DND-41 (cell line): ENCODE results near the gene FBXL20.

Experiments used
- ATAC-seq: fragments of 200-7000 bp; cut with Tn5 transposase; 3 replicates; pipeline ENCODE4 v1.9.1; 2021; ENCODE audit warnings: low read depth; ENCODE audit not compliant: insufficient read depth
- DNase-seq: peaks from one replicate; pipeline ENCODE4 v3.0.0-alpha.2; 2020
- H2AFZ ChIP-seq: 2 replicates; pipeline ENCODE4 v1.6.0; 2012; ENCODE audit warnings: low read depth, low read length
- H3K27ac ChIP-seq: 2 replicates; pipeline ENCODE4 v1.5.1; 2012; ENCODE audit warnings: low read length, inconsistent platforms
- H3K27me3 ChIP-seq: fragments of 200-600 bp; sonication (generic); 2 replicates; pipeline ENCODE4 v1.6.0; 2012; ENCODE audit warnings: low read length, mild to moderate bottlenecking, inconsistent platforms; ENCODE audit not compliant: insufficient read depth, poor library complexity
- H3K36me3 ChIP-seq: 2 replicates; pipeline ENCODE4 v1.5.1; 2012; ENCODE audit warnings: low read length, inconsistent platforms; ENCODE audit not compliant: insufficient read depth
- H3K4me1 ChIP-seq: 2 replicates; pipeline ENCODE4 v1.5.1; 2012; ENCODE audit warnings: mild to moderate bottlenecking, low read length; ENCODE audit not compliant: insufficient read depth
- H3K4me2 ChIP-seq: 2 replicates; pipeline ENCODE4 v1.6.0; 2012; ENCODE audit warnings: mild to moderate bottlenecking, moderate library complexity, low read length, inconsistent platforms; ENCODE audit not compliant: insufficient read depth
- H3K4me3 ChIP-seq, 2 experiments: fragments of 200-600 bp in 1 of 2; shearing (Covaris generic) in 1 of 2; 2 replicates each; pipeline ENCODE4 v1.5.1; 2012 to 2016; ENCODE audit warnings: inconsistent platforms in 2 of 2, low read length in 2 of 2, mild to moderate bottlenecking in 2 of 2, low read depth in 1 of 2, moderate library complexity in 1 of 2
- H3K79me2 ChIP-seq: 2 replicates; pipeline ENCODE4 v1.6.0; 2012; ENCODE audit warnings: low read length, inconsistent platforms; ENCODE audit not compliant: insufficient read depth
- H3K9ac ChIP-seq: 2 replicates; pipeline ENCODE4 v1.6.0; 2012; ENCODE audit warnings: low read depth, mild to moderate bottlenecking, inconsistent platforms, low read length, moderate library complexity
- H3K9me3 ChIP-seq: 2 replicates; pipeline ENCODE4 v1.5.1; 2012; ENCODE audit warnings: low read length, moderate library complexity, mild to moderate bottlenecking, inconsistent platforms; ENCODE audit not compliant: insufficient read depth, severe bottlenecking
- H4K20me1 ChIP-seq: 2 replicates; pipeline ENCODE4 v1.6.0; 2012; ENCODE audit warnings: low read length; ENCODE audit not compliant: insufficient read depth
- EZH2 ChIP-seq: IDR thresholded peaks from 3 replicates; pipeline ENCODE4 v1.6.1; 2012; ENCODE audit warnings: borderline replicate concordance, low read depth, mild to moderate bottlenecking, moderate library complexity, low read length, inconsistent platforms; ENCODE audit not compliant: severe bottlenecking
- TF ChIP-seq, protein P1 (sequence below): IDR thresholded peaks from 2 replicates; pipeline ENCODE4 v1.5.1; 2012; ENCODE audit warnings: borderline replicate concordance, low read length, moderate library complexity, mild to moderate bottlenecking; ENCODE audit not compliant: poor library complexity, severe bottlenecking; ENCODE audit errors: extremely low read depth

Gene FBXL20

DNA sequence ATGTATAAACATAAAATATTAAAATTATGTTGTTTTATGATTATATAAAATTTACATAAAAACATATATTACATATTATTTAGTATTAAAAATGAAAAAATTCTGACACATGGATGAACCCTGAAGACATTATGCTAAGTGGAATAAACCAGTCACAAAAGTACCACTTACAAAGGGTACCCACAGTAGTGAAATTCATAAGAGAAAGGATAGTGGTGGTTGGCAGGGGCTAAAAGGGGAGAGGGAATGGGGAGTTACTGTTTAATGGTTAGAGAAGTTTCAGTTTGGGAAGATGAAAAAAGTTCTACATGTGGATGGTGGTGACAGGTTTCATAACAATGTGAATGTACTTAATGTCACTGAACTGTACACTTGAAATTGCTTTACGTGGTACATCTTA is 41.4 kb downstream of the FBXL20 start:
- peaks cover 6% of the 10 kb centered on the region; the same call in 1 of the 2 replicates for H3K79me2 ChIP-seq
- no peak overlapping the region for H3K27ac ChIP-seq
- no peak overlapping the region for H3K4me3 ChIP-seq
- DNase-seq (no peak), ATAC-seq (no peak)
- no peaks in the 10 kb centered on the region for H3K9me3 ChIP-seq
- peaks cover 14% of the 10 kb centered on the region for H4K20me1 ChIP-seq
- H3K9ac ChIP-seq: no peak overlapping the region
- no peak overlapping the region for H2AFZ ChIP-seq
- TF ChIP-seq EZH2: no peak
- TF ChIP-seq, protein P1, sequence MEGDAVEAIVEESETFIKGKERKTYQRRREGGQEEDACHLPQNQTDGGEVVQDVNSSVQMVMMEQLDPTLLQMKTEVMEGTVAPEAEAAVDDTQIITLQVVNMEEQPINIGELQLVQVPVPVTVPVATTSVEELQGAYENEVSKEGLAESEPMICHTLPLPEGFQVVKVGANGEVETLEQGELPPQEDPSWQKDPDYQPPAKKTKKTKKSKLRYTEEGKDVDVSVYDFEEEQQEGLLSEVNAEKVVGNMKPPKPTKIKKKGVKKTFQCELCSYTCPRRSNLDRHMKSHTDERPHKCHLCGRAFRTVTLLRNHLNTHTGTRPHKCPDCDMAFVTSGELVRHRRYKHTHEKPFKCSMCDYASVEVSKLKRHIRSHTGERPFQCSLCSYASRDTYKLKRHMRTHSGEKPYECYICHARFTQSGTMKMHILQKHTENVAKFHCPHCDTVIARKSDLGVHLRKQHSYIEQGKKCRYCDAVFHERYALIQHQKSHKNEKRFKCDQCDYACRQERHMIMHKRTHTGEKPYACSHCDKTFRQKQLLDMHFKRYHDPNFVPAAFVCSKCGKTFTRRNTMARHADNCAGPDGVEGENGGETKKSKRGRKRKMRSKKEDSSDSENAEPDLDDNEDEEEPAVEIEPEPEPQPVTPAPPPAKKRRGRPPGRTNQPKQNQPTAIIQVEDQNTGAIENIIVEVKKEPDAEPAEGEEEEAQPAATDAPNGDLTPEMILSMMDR: no peak
- H3K36me3 ChIP-seq: no peaks in the 10 kb centered on the region; the same call in 1 of the 2 replicates
- H3K27me3 ChIP-seq: no peaks in the 10 kb centered on the region
- H3K4me2 ChIP-seq: no peak overlapping the region
- no peaks in the 10 kb centered on the region for H3K4me1 ChIP-seq

DNA sequence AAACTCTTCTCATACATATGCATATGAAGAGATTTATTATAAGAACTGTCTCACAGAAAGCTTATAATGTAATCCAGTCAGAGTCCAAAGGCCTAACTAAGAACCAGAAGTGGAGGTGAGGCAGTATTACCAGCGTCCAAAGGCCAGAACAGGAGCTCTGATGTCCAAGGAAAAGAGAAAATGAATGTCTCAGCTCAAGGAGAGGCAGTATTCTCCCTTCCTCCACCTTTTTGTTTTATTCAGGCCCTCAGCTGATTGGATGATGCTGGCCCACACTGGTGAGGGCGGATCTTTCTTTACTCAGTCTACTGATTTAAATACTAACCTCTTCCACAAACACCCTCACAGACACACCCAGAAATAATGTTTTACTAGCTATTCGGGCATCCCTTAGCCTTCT is 43.4 kb downstream of the FBXL20 start:
- DNase-seq: no peak
- Histone ChIP-seq H3K4me3 (no peak overlapping the region), H4K20me1 (peaks cover 14% of the 10 kb centered on the region), H3K27me3 (no peaks in the 10 kb centered on the region), H3K4me2 (no peak overlapping the region), H3K9me3 (no peaks in the 10 kb centered on the region), H2AFZ (no peak overlapping the region), H3K4me1 (no peaks in the 10 kb centered on the region), H3K79me2 (peaks cover 6% of the 10 kb centered on the region; the same call in 1 of the 2 replicates), H3K9ac (no peak overlapping the region), H3K36me3 (no peaks in the 10 kb centered on the region; the same call in 1 of the 2 replicates), H3K27ac (no peak overlapping the region)
- ATAC-seq: no peak
- TF ChIP-seq, protein P1: no peak
- TF ChIP-seq EZH2: no peak

DNA sequence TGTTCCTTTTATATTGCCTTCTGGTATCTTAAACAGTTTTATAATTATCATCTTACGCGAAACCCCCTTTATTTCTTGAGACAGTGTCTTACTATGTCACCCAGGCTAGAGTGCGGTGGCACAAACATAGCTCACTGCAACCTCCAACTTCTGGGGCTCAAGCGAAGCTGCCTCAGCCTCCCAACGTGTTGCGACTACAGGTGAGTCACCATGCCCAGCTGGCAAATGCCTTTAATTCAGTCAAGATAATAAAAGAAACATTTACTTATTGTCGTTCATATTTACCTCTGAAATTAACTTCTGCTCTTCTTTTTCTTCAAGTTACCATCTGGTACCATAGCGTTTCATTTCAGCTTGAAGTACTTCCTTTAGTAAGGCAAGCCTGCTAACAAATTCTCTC is 43.9 kb downstream of the FBXL20 start:
- TF ChIP-seq, protein P1: no peak
- no peak for TF ChIP-seq EZH2
- H3K27ac ChIP-seq: no peak overlapping the region
- H3K9ac ChIP-seq: no peak overlapping the region
- H3K4me2 ChIP-seq: no peak overlapping the region
- no peak for DNase-seq
- no peak overlapping the region for H2AFZ ChIP-seq
- H3K9me3 ChIP-seq: no peaks in the 10 kb centered on the region
- no peak overlapping the region for H3K4me3 ChIP-seq
- H3K79me2 ChIP-seq: peaks cover 6% of the 10 kb centered on the region; the same call in 1 of the 2 replicates
- no peaks in the 10 kb centered on the region; the same call in 1 of the 2 replicates for H3K36me3 ChIP-seq
- H4K20me1 ChIP-seq: peaks cover 14% of the 10 kb centered on the region
- no peaks in the 10 kb centered on the region for H3K27me3 ChIP-seq
- no peaks in the 10 kb centered on the region for H3K4me1 ChIP-seq
- ATAC-seq: no peak
